Right lobe of liver (tissue), 4 donors: Measurements from ENCODE around the gene ADGRG6.

Experiments used
- CTCF ChIP-seq, 4 donors: fragments of 200-600 bp in 3 of 4; fragments of 450-650 bp in 1 of 4; IDR thresholded peaks; one replicate each; pipeline versions ENCODE4 v1.5.1 to v1.8.0; 2016 to 2022; ENCODE audit warnings: antibody characterized with exemption in 4 of 4, mild to moderate bottlenecking in 2 of 4
- POLR2A ChIP-seq: fragments of 450-650 bp; IDR thresholded peaks from one replicate; pipeline ENCODE4 v1.6.1; 2017; ENCODE audit warnings: antibody characterized with exemption, mild to moderate bottlenecking
- donor health status: DM: no; HTN: no; CAD: no.
- donor health status: DM: no; HTN: no; CAD: no.
- donor health status: DM: no; HTN: yes; CAD: no.

- no peak for TF ChIP-seq CTCF (IDR thresholded peaks at IDR 0.05)
- no peak for TF ChIP-seq POLR2A
These were observed 18.6 kb downstream of the ADGRG6 start for GRCh38 chr6:142320366-142320765.
